OCI-LY7 (cell line): ENCODE measurements around the gene PLD2. TPM values are rescaled to one million over a fixed set of nuclear protein-coding genes. Genes with fewer than 3 reads are reported as not detected.

Source experiments
- BruUV-seq: library from RNA; stranded (reverse); fragments of 400-500 nt; replicated peaks from 2 replicates; lab custom pipeline; 2021; lab: Mats Ljungman, UMichigan
- CTCF ChIA-PET: fragments of 300-600 bp; sonication (Branson Sonifier 250); formaldehyde crosslinking; loops from one replicate; lab custom pipeline; 2022; ENCODE audit warnings: antibody characterized with exemption; ENCODE audit not compliant: unreplicated experiment; lab: Charles Lee
- POLR2A ChIA-PET: fragments of 300-600 bp; sonication (Branson Sonifier 250); formaldehyde crosslinking; loops from one replicate; lab custom pipeline; 2022; ENCODE audit warnings: antibody characterized with exemption; lab: Charles Lee
- DNase-seq: peaks from one replicate; pipeline ENCODE4 v3.0.0-alpha.2; 2015; ENCODE audit warnings: low spot score
- H2AFZ ChIP-seq: fragments of 200-600 bp; sonication (generic), shearing (Covaris generic); 2 replicates; pipeline ENCODE4 v1.6.1; 2014; ENCODE audit warnings: mild to moderate bottlenecking, antibody characterized with exemption, low read length, moderate library complexity
- H3K27ac ChIP-seq: fragments of 200-600 bp; sonication (generic); 2 replicates; pipeline ENCODE4 v1.5.1; 2014; ENCODE audit warnings: mixed run types, low read depth, mild to moderate bottlenecking, moderate library complexity, low read length, inconsistent platforms; ENCODE audit not compliant: poor library complexity, severe bottlenecking
- H3K36me3 ChIP-seq: fragments of 200-600 bp; sonication (generic); 2 replicates; pipeline ENCODE4 v1.6.1; 2014; ENCODE audit warnings: mild to moderate bottlenecking, antibody characterized with exemption, low read length, moderate library complexity, mixed read lengths; ENCODE audit not compliant: insufficient read depth
- H3K4me1 ChIP-seq: fragments of 200-600 bp; sonication (generic); 2 replicates; pipeline ENCODE4 v1.5.1; 2014; ENCODE audit warnings: mild to moderate bottlenecking, low read length; ENCODE audit not compliant: insufficient read depth, poor library complexity, severe bottlenecking
- H3K4me2 ChIP-seq: fragments of 200-600 bp; sonication (generic); 2 replicates; pipeline ENCODE4 v1.6.1; 2014; ENCODE audit warnings: mild to moderate bottlenecking, low read length
- H3K4me3 ChIP-seq: fragments of 200-600 bp; sonication (generic); 2 replicates; pipeline ENCODE4 v1.5.1; 2014; ENCODE audit warnings: mild to moderate bottlenecking, low read depth, low read length; ENCODE audit not compliant: poor library complexity, severe bottlenecking
- H3K79me2 ChIP-seq: fragments of 200-600 bp; sonication (generic); 2 replicates; pipeline ENCODE4 v1.6.1; 2016; ENCODE audit warnings: low read depth, mild to moderate bottlenecking, low read length, moderate library complexity, mixed read lengths; ENCODE audit not compliant: insufficient read depth
- H3K9me2 ChIP-seq: fragments of 200-600 bp; sonication (generic); 2 replicates; pipeline ENCODE4 v1.6.1; 2016; ENCODE audit warnings: mild to moderate bottlenecking, low read length, mixed read lengths; ENCODE audit not compliant: insufficient read depth
- H3K9me3 ChIP-seq: fragments of 200-600 bp; sonication (generic); 2 replicates; pipeline ENCODE4 v1.6.1; 2014; ENCODE audit warnings: mild to moderate bottlenecking, mixed run types, low read length, mixed read lengths
- H4K20me1 ChIP-seq: fragments of 200-600 bp; sonication (generic); 2 replicates; pipeline ENCODE4 v1.6.1; 2014; ENCODE audit warnings: mild to moderate bottlenecking, antibody characterized with exemption, low read length, moderate library complexity, mixed read lengths; ENCODE audit not compliant: insufficient read depth
- EZH2phosphoT487 ChIP-seq: fragments of 200-600 bp; sonication (generic); IDR thresholded peaks from 2 replicates; pipeline ENCODE4 v1.6.1; 2018; ENCODE audit warnings: low read depth, borderline replicate concordance, mild to moderate bottlenecking, mixed run types, antibody characterized with exemption, low read length, moderate library complexity, mixed read lengths
- intact Hi-C: fragments of 100-400 bp; cut with micrococcal nuclease; formaldehyde crosslinking; loops from one replicate; pipeline ENCODE4 v1.10.0; 2022; ENCODE audit not compliant: unreplicated experiment
- total RNA-seq, 2 experiments: library from RNA; depleted of rRNA in 1 of 2; stranded (reverse); fragments of >200 nt in 1 of 2; shearing (Covaris generic) in 1 of 2; gene quantifications; 2 replicates each; pipeline ENCODE4 v1.2.3, GENCODE V29; 2014 to 2022
- TF ChIP-seq, protein P1 (sequence below): fragments of 200-600 bp; sonication (generic); conservative IDR thresholded peaks from 2 replicates; pipeline ENCODE4 v1.5.1; 2014; ENCODE audit warnings: mild to moderate bottlenecking, antibody characterized with exemption, low read length, moderate library complexity, mixed read lengths

PLD2 gene
- total RNA-seq, 2 experiments from 2014 or later, result 10.2 to 13.5 TPM

DNA sequence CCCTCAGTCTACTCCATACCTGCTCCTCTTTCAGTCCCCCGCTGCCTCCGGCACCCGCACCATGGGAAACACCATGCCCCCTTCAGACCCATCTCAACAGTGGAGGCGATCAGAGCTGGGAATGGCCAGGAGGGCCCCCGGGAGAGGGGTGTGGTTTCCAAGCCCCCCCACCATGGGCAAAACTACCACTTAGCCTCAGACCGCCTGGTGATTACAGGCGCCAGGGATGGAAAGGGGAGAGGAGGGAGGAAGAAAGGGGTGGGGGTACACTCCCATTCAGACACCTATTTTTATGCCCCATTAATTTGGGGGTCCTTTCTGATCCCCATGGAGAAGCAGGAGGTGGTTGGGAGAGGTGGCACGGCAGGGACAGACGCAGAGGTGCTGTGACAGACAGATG lies 4.7 kb upstream of the PLD2 start, which contains the start of gene C17orf114:
Gene C17orf114, minus strand, starts transcription at position 101 of the 400 bp plus-strand sequence.
- Histone ChIP-seq H3K4me3 (no peak within 1 kb of the TSS), H3K4me1 (peaks cover 6% of the 10 kb centered on the region), H4K20me1 (no peaks in the 10 kb centered on the region), H3K9me3 (no peaks in the 10 kb centered on the region), H3K9me2 (no peaks in the 10 kb centered on the region), H3K27ac (no peak within 1 kb of the TSS), H2AFZ (no peak within 1 kb of the TSS), H3K79me2 (peaks cover 4% of the 10 kb centered on the region; the same call in 1 of the 2 replicates), H3K36me3 (peaks cover 22% of the 10 kb centered on the region; the same call in 1 of the 2 replicates), H3K4me2 (no peak within 1 kb of the TSS)
- intact Hi-C loops, result no loop called here
- ChIA-PET POLR2A (no interaction called here), CTCF (no interaction called here)
- DNase-seq, result no peak
- BruUV-seq, result no TSS peak
- TF ChIP-seq, protein P1, sequence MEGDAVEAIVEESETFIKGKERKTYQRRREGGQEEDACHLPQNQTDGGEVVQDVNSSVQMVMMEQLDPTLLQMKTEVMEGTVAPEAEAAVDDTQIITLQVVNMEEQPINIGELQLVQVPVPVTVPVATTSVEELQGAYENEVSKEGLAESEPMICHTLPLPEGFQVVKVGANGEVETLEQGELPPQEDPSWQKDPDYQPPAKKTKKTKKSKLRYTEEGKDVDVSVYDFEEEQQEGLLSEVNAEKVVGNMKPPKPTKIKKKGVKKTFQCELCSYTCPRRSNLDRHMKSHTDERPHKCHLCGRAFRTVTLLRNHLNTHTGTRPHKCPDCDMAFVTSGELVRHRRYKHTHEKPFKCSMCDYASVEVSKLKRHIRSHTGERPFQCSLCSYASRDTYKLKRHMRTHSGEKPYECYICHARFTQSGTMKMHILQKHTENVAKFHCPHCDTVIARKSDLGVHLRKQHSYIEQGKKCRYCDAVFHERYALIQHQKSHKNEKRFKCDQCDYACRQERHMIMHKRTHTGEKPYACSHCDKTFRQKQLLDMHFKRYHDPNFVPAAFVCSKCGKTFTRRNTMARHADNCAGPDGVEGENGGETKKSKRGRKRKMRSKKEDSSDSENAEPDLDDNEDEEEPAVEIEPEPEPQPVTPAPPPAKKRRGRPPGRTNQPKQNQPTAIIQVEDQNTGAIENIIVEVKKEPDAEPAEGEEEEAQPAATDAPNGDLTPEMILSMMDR, result no peak
- no peak for TF ChIP-seq EZH2phosphoT487

DNA sequence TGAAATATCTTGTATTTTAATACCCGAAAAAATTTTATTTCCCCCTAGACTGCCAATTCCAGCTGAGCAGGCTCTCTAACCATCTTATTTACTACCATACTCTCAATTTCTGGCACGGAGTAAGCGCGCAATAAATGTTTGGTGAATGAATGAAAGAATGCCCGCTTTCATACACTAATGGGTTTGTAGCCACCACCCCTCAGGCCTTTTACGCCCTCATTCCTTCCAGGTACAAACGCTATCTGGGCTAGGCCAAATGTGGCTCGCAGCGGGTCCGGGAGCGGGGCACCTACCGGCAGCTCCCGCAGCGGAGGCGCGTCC lies 536 bp upstream of the PLD2 start:
- no peaks in the 10 kb centered on the region for H4K20me1 ChIP-seq
- H3K36me3 ChIP-seq, result no peaks in the 10 kb centered on the region
- DNase-seq, result no peak
- H2AFZ ChIP-seq, result peak overlapping the region; percentile 81
- no peaks in the 10 kb centered on the region for H3K79me2 ChIP-seq
- H3K27ac ChIP-seq, result no peak overlapping the region
- ChIA-PET POLR2A (interaction anchor here (1.0 kb wide), 1 partner anchor 16 kb away, joined by 3 read pairs; no protein-coding TSS in a partner anchor), CTCF (no interaction called here)
- no peaks in the 10 kb centered on the region for H3K9me3 ChIP-seq
- intact Hi-C loops, result loop anchor here (2.0 kb wide), 1 partner anchor 26 kb away; the partner anchor contains the start of gene MINK1
- TF ChIP-seq, protein P1, result no peak
- TF ChIP-seq EZH2phosphoT487, result no peak
- H3K4me2 ChIP-seq, result peak overlapping the region; percentile 93
- peaks cover 12% of the 10 kb centered on the region for H3K4me1 ChIP-seq
- no peaks in the 10 kb centered on the region for H3K9me2 ChIP-seq
- no TSS peak for BruUV-seq
- H3K4me3 ChIP-seq, result peak overlapping the region; percentile 86

DNA sequence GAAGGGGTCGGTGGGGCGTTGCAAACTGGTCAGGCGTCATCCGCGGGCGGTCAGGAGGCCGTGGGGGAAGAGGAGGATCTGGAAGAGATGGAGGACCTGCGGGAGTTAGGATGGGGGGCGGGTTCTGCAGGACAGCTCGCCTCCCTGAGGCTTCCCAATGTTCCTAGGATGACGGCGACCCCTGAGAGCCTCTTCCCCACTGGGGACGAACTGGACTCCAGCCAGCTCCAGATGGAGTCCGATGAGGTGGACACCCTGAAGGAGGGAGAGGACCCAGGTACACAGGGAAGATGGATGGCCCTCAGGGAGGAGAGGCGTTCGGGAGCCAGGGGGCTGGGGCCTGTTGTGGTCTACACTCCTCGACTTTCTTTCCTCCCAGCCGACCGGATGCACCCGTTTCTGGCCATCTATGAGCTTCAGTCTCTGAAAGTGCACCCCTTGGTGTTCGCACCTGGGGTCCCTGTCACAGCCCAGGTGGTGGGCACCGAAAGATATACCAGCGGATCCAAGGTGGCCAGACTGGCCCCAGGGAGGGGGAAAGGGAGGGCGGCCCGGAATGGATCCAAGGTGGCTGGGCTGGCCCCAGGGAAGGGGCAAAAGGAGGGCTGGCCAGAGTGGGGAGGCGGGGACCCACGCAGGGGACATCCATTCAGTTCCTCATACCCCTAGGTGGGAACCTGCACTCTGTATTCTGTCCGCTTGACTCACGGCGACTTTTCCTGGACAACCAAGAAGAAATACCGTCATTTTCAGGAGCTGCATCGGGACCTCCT lies 839 bp downstream of the PLD2 start:
- no peaks in the 10 kb centered on the region for H3K9me3 ChIP-seq
- H3K9me2 ChIP-seq, result no peaks in the 10 kb centered on the region
- peak overlapping the region; percentile 86 for H3K4me3 ChIP-seq
- H3K4me1 ChIP-seq, result peaks cover 12% of the 10 kb centered on the region
- no peaks in the 10 kb centered on the region for H3K36me3 ChIP-seq
- H4K20me1 ChIP-seq, result no peaks in the 10 kb centered on the region
- CTCF ChIA-PET, result interaction anchor here (0.6 kb wide), 2 partner anchors 50 to 246 kb away, joined by 4 read pairs; no protein-coding TSS in a partner anchor
- POLR2A ChIA-PET, result no interaction called here
- H3K27ac ChIP-seq, result no peak overlapping the region
- no peak for DNase-seq
- no peaks in the 10 kb centered on the region for H3K79me2 ChIP-seq
- H3K4me2 ChIP-seq, result peak overlapping the region; percentile 80
- TF ChIP-seq, protein P1, result no peak
- TF ChIP-seq EZH2phosphoT487, result no peak
- no peak overlapping the region for H2AFZ ChIP-seq
- no TSS peak for BruUV-seq
- intact Hi-C loops, result loop anchor here (1.0 to 2.0 kb wide), 2 partner anchors 11 to 25 kb away; partner anchors contain the start of genes MINK1 and PSMB6
